HG02885 (cell line): Measurements from ENCODE around the gene MRTFB.

ENCODE experiments used
- ATAC-seq: cut with Tn5 transposase; IDR thresholded peaks from one replicate; pipeline ENCODE4 v1.9.1; 2021; ENCODE audit warnings: mild to moderate bottlenecking; ENCODE audit not compliant: unreplicated experiment, poor library complexity

The MRTFB gene

GRCh38 chr16:14131774-14132695, 60.9 kb downstream of the MRTFB start:
- ATAC-seq = no peak

- ATAC-seq = no peak
These were observed 61.6 kb downstream of the MRTFB start for GRCh38 chr16:14132696-14133048.

GRCh38 chr16:14133907-14134306, 62.8 kb downstream of the MRTFB start:
- ATAC-seq = no peak

- no peak for ATAC-seq
These were observed 64.6 kb downstream of the MRTFB start for GRCh38 chr16:14135704-14136103.

- no peak for ATAC-seq
These were observed 68.8 kb downstream of the MRTFB start for GRCh38 chr16:14139872-14140271.

- no peak for ATAC-seq
These were observed 69.8 kb downstream of the MRTFB start for GRCh38 chr16:14140923-14141322.

- no peak for ATAC-seq
These were observed 75.3 kb downstream of the MRTFB start for GRCh38 chr16:14146445-14146844.

- no peak for ATAC-seq
These were observed 76.9 kb downstream of the MRTFB start for GRCh38 chr16:14148016-14148415.

- ATAC-seq = no peak
These were observed 77.5 kb downstream of the MRTFB start for GRCh38 chr16:14148569-14148968.

GRCh38 chr16:14150796-14151195, 79.7 kb downstream of the MRTFB start:
- ATAC-seq = no peak

GRCh38 chr16:14151256-14152030, 80.3 kb downstream of the MRTFB start:
- no peak for ATAC-seq

GRCh38 chr16:14155572-14156190, 84.6 kb downstream of the MRTFB start:
- no peak for ATAC-seq

GRCh38 chr16:14164916-14165662, 94.0 kb downstream of the MRTFB start:
- ATAC-seq = no peak

GRCh38 chr16:14168146-14168545, 97.0 kb downstream of the MRTFB start:
- ATAC-seq = no peak

- no peak for ATAC-seq
These were observed 101.2 kb downstream of the MRTFB start for GRCh38 chr16:14172200-14172809.

- no peak for ATAC-seq
These were observed 104.0 kb downstream of the MRTFB start for GRCh38 chr16:14175086-14175485.

GRCh38 chr16:14177704-14178103, 106.6 kb downstream of the MRTFB start:
- no peak for ATAC-seq

- ATAC-seq = no peak
These were observed 108.0 kb downstream of the MRTFB start for GRCh38 chr16:14179116-14179515.

- ATAC-seq = no peak
These were observed 109.4 kb downstream of the MRTFB start for GRCh38 chr16:14180481-14180944.
